IPS-15b (cell line): ENCODE results near the gene SLC4A1.

Source experiments
- H3K27me3 ChIP-seq: one replicate; pipeline ENCODE4 v1.6.1; 2013; ENCODE audit warnings: low read length; ENCODE audit not compliant: control insufficient read depth, insufficient read depth
- H3K36me3 ChIP-seq: one replicate; pipeline ENCODE4 v1.6.1; 2013; ENCODE audit warnings: low read length; ENCODE audit not compliant: control insufficient read depth, insufficient read depth
- H3K4me1 ChIP-seq: one replicate; pipeline ENCODE4 v1.6.1; 2013; ENCODE audit warnings: mild to moderate bottlenecking, low read length; ENCODE audit not compliant: control insufficient read depth, insufficient read depth
- H3K4me3 ChIP-seq: one replicate; pipeline ENCODE4 v1.5.1; 2013; ENCODE audit warnings: low read depth, low read length
- H3K9ac ChIP-seq: one replicate; pipeline ENCODE4 v1.6.1; 2013; ENCODE audit warnings: low read depth, mild to moderate bottlenecking, low read length
- H3K9me3 ChIP-seq: one replicate; pipeline ENCODE4 v1.6.1; 2013; ENCODE audit warnings: mild to moderate bottlenecking, low read length; ENCODE audit not compliant: control insufficient read depth, insufficient read depth

The SLC4A1 gene

DNA sequence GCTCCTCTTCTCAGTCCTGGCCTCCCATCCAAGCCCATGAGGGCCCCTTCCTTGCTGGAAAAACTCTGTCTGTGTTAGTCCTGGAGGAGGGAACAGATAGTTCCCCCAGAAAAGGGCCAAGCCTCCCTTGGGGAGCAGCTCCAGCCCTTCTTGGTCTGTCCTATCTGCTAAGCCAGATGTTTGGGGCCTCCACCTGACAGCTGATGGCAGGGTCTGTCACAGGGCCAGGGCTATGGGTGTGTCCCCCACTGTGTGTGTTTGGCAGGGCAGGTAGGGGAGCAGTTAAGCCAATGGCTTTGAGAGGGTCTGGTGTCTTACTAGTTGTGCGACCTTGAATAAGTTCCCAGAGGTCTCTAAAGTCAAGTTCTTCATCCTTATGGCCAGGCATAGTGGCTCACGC, 13.6 kb upstream of the SLC4A1 start:
- H3K4me3 ChIP-seq, result no peak overlapping the region
- H3K9me3 ChIP-seq, result no peaks in the 10 kb centered on the region
- no peak overlapping the region for H3K9ac ChIP-seq
- no peaks in the 10 kb centered on the region for H3K36me3 ChIP-seq
- no peaks in the 10 kb centered on the region for H3K27me3 ChIP-seq
- peaks cover 5% of the 10 kb centered on the region for H3K4me1 ChIP-seq

DNA sequence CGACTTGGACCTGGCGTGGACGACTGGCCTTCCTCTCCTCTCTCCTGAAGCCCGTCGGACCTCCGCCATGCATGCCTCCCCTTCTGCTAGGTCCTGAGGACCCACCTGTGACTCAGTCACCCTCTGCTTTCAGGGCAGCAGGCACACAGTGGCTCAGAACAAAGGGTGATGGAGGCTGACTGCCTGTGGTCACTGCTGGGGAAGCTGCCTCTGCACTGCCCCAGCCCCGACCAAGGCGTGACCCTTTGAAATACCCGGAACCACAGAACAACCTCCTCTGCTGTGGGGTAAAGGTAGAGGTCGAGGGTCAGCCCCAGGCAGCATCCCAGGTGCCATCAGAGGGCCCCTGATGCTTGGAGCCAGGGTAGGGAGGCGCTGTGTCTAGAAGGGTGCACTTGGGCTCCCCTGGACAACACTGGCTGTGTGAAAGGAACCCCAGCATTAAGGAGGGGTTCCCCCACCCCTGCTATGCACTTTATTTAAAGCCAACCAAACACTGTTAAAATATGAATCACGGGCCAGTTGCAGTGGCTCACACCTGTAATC, 12.5 kb upstream of the SLC4A1 start:
- Histone ChIP-seq H3K4me1 (peaks cover 5% of the 10 kb centered on the region), H3K4me3 (no peak overlapping the region), H3K27me3 (no peaks in the 10 kb centered on the region), H3K36me3 (no peaks in the 10 kb centered on the region), H3K9me3 (no peaks in the 10 kb centered on the region), H3K9ac (no peak overlapping the region)

DNA sequence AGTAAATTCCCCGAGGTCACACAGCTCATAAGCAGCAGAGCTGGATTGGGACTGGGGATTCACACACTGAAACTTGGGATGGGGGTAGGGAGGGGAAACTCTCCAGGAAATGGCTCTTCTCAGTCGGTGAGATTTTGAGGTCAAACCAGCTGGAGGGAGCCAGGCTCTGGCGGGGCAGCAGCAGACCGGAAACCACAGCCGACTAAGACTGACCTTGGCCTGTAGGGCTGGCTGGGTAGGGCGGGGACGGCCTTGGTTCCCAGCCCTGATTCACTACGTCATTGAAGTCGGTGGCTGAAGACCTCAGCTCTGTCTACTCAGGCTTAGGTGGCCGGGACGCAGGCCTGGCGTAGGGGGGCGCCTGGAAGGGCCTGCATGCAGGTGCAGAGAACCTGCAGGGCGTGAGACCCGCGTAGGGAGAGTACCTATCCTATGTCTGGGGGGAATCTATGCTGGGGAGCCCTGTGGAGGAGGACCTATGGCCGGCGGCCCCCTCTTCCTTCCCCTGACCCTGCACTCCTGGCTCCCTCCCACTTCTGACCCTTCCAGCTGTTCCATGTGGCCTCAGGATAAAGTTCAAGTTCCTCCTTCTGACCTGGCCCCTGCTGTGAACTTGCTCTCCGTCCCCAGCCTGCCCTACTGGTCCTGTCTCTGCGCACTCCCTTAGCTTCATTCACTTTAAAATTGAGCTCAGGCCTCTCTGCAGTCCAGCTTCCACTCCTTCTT, 11.9 kb upstream of the SLC4A1 start:
- H3K9ac ChIP-seq, result no peak overlapping the region
- H3K9me3 ChIP-seq, result no peaks in the 10 kb centered on the region
- H3K36me3 ChIP-seq, result no peaks in the 10 kb centered on the region
- peaks cover 5% of the 10 kb centered on the region for H3K4me1 ChIP-seq
- no peak overlapping the region for H3K4me3 ChIP-seq
- H3K27me3 ChIP-seq, result no peaks in the 10 kb centered on the region

DNA sequence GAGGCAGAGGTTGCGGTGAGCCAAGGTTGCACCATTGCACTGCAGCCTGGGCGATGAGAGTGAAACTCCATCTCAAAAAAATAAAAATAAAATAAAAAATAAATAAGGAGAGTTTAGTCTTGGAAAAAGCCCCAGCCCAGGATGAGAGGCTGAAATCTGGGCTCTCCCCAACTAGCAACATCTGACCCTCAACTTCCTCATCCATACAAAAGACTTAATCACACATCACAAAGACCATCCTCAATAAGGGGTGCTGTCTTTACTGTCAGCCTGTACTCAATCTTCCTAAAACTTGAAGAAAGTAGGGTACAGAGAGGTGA, 11.4 kb upstream of the SLC4A1 start:
- H3K9ac ChIP-seq, result no peak overlapping the region
- H3K4me1 ChIP-seq, result peaks cover 5% of the 10 kb centered on the region
- H3K27me3 ChIP-seq, result no peaks in the 10 kb centered on the region
- no peaks in the 10 kb centered on the region for H3K9me3 ChIP-seq
- H3K4me3 ChIP-seq, result no peak overlapping the region
- no peaks in the 10 kb centered on the region for H3K36me3 ChIP-seq

DNA sequence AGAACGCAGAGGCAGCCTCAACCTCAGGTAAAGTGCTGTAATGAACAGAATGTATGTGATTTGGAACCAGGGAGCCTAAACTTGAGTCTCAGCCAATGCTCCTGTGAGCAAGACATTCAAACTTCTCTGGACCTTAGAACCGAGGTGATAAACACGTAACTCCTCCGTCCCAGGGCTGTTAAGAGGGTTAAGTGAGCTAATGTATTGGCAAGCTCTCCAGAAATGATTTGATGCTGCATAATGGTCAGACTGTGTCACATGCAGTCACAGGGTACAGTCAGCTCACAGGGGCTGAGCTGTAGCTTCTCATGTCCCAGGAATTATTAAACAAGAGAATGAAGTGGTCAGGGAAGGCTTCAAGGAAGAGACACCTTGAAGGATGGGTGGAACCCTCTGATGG, 10.0 kb upstream of the SLC4A1 start:
- H3K4me3 ChIP-seq, result no peak overlapping the region
- peaks cover 11% of the 10 kb centered on the region for H3K4me1 ChIP-seq
- no peaks in the 10 kb centered on the region for H3K36me3 ChIP-seq
- H3K27me3 ChIP-seq, result no peaks in the 10 kb centered on the region
- H3K9me3 ChIP-seq, result no peaks in the 10 kb centered on the region
- no peak overlapping the region for H3K9ac ChIP-seq

DNA sequence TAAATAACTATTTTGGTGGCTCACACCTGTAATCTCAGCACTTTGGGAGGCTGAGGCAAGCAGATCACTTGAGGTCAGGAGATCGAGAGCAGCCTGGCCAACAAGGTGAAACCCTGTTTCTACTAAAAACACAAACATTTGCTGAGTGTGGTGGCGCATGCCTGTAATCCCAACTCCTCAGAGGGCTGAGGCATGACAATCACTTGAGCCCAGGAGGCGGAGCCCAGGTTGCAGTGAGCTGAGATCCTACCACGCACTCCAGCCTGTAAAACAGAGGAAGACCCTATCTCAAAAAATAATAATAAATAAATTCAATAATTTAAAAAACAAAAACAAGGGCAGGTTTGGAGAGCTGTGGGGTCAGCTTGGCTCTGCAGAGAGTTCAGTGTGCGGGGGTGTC, 5.7 kb upstream of the SLC4A1 start:
- no peak overlapping the region for H3K4me3 ChIP-seq
- no peaks in the 10 kb centered on the region for H3K27me3 ChIP-seq
- H3K36me3 ChIP-seq, result no peaks in the 10 kb centered on the region
- H3K4me1 ChIP-seq, result peaks cover 5% of the 10 kb centered on the region
- H3K9me3 ChIP-seq, result no peaks in the 10 kb centered on the region
- no peak overlapping the region for H3K9ac ChIP-seq

DNA sequence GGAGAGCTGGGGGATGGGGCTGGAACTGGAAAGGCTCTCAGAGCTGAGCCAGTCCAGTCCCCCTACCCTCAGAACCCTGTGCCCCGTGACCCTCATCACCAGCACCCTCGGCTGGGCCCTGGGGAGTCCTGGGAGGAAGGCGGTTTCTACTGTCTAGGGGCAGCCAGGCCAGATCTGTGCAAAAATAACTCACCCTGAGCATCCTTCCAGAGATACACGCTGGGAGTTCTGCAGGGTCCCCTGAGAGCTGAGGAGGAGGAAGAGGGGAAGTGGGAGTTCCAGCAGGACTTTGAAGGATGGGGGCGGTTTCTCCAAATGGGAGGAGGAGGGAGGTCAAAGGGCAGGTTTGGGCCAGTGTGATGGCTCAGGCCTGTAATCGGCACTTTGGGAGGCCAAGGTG, 5.0 kb upstream of the SLC4A1 start:
- Histone ChIP-seq H3K9me3 (no peaks in the 10 kb centered on the region), H3K4me3 (no peak overlapping the region), H3K27me3 (no peaks in the 10 kb centered on the region), H3K36me3 (no peaks in the 10 kb centered on the region), H3K9ac (no peak overlapping the region), H3K4me1 (peaks cover 5% of the 10 kb centered on the region)

DNA sequence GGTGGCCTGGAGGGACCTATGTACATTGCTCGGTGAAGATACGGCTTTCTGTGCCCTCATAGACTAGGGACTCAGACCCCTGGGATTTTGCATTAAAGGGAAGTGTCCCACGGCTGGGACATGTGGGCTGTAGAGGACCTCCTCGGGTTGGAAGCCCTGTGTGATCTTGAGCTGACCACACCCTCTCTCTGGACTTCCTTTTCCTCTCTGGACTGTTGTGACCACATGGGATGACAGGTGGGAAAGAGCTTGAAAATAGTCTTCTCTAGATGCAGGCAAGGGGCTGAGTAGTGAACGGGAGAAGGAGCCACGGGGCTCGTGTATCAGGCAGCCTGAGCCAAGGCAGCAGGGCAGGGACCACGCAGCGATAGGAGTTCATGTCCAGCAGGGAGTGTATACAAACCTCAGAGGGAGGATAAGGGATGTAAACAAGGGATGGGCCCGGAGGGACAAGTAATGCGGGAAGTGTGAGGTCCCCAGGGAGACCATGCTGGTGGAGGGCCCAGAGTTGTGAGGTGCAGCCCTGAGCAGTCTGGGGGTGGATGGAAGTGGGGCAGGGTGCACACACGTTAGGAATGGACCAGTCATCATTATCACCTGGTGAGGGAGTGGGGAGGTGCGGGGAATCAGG, 4.5 kb upstream of the SLC4A1 start:
- H3K9me3 ChIP-seq, result no peaks in the 10 kb centered on the region
- H3K4me3 ChIP-seq, result no peak overlapping the region
- no peaks in the 10 kb centered on the region for H3K27me3 ChIP-seq
- H3K36me3 ChIP-seq, result no peaks in the 10 kb centered on the region
- no peak overlapping the region for H3K9ac ChIP-seq
- peaks cover 5% of the 10 kb centered on the region for H3K4me1 ChIP-seq

DNA sequence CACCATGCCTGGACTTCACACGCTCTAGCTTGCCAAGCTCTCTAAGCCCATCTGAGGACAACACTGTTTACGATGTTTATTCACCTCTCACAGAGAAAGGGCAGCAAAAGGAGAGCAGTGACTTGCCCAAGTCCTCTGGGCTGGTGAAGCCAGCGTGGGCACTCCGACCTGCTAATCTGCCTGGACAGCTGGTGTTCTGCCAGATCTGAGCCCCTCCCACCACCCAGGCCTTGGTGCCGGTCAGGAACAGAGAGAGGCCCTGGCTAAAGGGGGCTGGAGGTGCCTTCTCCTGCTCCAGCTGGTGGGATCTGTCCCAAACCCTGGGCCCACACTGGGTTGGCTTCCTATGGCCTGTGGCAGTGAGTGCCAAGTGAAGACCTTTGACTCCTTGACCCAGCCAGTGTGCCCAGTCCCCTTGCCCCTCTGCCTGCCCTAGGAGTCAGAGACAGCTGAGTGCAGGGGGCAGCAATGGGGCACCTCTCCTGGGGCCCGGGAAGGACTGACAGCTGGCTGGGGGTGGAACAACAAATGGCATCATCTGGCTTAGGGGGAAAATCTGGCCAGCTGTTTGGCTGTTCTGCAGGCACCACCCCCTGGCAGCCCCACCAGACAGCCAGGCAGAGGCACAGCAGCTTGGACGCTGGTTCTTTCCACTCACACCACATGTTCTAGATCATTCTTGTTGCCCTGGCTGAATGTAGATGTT, 1.8 kb upstream of the SLC4A1 start:
- no peak overlapping the region for H3K9ac ChIP-seq
- no peak overlapping the region for H3K4me3 ChIP-seq
- H3K36me3 ChIP-seq, result no peaks in the 10 kb centered on the region
- H3K4me1 ChIP-seq, result peaks cover 5% of the 10 kb centered on the region
- H3K9me3 ChIP-seq, result no peaks in the 10 kb centered on the region
- H3K27me3 ChIP-seq, result no peaks in the 10 kb centered on the region

DNA sequence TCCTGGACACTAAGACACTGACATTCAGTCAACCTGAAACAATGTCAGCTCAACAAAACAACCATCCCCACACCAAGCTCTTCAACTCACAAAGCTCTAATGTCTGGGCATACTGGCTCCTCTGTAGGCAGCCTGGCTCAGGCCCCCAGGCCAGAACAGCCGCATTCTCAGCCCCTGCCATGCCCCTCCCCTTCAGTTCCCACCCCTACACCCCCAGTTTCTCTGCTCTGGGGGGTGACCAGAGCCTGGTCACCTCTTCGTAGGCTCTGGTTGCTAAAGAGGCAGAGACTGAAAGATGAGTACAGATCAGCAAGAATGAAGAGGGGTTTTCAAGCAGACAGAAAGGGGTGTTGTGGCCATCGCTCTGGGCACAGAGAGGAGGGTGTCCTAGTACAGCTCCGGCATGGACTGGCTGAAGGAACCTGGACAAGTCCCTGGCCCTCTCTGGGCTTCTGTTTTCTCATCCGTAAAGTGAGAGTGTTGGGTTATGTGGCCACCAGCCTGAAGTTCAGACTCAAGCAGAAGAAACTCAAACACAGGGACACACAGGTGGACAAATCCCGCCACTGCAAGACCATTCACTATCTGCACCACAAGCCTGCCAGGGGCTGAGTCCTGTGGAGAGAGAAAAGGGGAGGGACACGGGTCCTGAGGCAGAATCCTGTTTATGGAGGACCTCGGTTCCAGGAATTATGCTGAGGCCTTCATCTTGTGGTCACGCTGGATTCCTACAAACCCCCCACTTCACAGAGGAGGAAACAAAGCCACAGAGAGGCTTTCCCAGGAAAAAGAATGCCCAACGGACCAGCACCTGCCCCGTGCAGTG, 987 bp upstream of the SLC4A1 start:
- Histone ChIP-seq H3K4me1 (peaks cover 4% of the 10 kb centered on the region), H3K27me3 (no peaks in the 10 kb centered on the region), H3K4me3 (no peak overlapping the region), H3K9ac (no peak overlapping the region), H3K36me3 (no peaks in the 10 kb centered on the region), H3K9me3 (no peaks in the 10 kb centered on the region)

DNA sequence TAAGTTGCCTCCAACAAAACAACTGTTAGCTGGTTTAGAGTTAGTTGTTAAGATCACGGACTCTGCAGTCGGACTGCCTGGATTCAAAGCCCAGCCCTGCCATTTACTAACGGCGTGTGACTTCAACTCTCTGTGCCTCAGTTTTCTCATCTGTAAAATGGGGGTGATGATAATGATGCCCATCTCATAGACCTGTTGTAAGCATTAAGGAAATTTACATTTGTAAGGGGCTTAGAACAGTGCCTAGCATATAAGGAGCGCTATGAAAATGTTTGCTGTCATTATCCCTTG, 825 bp downstream of the SLC4A1 start:
- H3K36me3 ChIP-seq, result no peaks in the 10 kb centered on the region
- no peak overlapping the region for H3K4me3 ChIP-seq
- H3K27me3 ChIP-seq, result no peaks in the 10 kb centered on the region
- no peak overlapping the region for H3K9ac ChIP-seq
- H3K9me3 ChIP-seq, result no peaks in the 10 kb centered on the region
- no peaks in the 10 kb centered on the region for H3K4me1 ChIP-seq
